CD4-positive, alpha-beta T cell treated with Interleukin-15 for 1 hour (primary cell): ENCODE data around the gene DOCK1.

ENCODE experiments used
- DNase-seq: peaks from one replicate; pipeline ENCODE4 v3.0.0-alpha.2; 2020

Gene DOCK1

DNA sequence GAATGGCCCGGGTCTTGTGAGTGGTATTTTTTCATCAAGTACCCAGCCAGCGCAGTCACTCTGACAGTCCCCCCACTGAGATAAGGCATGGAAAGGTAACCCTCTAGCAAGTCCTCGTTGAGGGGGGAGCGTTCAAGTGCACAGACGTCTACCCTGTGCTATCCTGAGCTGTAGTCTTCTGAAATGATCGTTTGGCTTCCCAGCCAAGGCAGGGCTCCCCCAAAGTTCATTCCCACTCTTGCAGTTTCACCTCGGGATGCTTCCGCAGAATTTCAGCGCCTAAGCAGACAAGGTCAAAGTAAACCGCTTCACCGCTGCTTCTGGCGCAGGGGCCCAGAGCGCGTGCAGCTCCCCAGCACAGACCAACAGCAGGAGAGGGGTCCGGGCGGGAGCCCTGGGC is 289.4 kb downstream of the DOCK1 start:
- DNase-seq = no peak

DNA sequence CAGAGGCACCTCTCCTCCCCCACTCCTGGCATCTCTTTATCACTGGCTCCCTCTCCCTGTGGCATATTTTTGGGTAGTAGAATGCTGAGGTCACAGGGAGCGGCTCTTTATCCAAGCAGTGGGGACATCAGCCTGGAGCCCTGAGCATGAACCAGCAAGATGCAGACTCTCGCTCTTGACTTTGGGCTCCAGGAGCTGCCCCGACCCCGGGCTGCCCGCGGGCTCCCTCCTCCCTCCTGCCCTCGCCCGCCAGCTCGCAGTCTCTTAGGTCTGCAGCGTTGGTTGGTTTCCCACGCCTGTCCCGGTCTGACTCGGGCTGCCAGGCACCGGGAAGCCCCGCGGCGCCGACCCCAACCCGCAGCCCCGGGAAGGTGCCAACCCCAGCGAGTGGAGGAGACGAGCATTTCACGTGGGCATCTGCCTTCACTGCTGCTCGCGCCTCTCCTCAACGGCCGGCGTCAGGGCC is 289.8 kb downstream of the DOCK1 start:
- no peak for DNase-seq

DNA sequence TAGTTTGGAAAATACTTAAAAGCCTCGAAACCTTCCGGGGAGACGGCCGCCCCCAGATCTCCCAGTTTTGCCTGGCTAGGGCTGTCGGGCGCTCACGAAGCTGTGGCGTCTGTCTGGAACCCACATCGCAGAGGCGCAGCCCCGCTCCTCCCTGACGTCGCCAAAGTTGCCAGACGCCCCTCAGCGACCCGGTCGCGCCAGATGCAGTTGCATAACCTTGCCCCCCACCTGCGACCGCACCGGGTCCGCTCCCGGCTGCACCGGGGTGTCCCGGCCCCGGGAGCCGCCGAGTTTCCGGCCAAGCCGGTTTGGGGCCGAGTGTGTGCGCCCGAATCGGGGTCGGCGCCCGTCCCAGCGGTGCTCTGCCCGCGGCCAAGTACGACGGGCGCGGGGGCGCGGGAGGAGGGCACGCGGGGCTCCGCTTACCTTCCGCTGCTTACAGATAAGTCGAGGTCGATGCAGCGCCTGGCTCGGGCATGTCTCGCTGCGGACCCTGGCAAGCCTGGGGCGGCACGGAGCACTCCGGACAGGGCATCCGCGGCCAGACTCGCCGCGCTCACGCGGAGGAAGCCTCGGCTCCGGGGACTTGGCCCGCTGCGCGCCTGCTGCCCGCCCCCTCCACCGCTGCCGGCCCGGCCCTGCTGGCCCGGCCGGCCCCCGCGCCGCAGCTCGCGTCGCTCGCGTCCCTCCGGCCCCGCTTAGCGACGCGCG is 290.5 kb downstream of the DOCK1 start:
- DNase-seq = no peak

DNA sequence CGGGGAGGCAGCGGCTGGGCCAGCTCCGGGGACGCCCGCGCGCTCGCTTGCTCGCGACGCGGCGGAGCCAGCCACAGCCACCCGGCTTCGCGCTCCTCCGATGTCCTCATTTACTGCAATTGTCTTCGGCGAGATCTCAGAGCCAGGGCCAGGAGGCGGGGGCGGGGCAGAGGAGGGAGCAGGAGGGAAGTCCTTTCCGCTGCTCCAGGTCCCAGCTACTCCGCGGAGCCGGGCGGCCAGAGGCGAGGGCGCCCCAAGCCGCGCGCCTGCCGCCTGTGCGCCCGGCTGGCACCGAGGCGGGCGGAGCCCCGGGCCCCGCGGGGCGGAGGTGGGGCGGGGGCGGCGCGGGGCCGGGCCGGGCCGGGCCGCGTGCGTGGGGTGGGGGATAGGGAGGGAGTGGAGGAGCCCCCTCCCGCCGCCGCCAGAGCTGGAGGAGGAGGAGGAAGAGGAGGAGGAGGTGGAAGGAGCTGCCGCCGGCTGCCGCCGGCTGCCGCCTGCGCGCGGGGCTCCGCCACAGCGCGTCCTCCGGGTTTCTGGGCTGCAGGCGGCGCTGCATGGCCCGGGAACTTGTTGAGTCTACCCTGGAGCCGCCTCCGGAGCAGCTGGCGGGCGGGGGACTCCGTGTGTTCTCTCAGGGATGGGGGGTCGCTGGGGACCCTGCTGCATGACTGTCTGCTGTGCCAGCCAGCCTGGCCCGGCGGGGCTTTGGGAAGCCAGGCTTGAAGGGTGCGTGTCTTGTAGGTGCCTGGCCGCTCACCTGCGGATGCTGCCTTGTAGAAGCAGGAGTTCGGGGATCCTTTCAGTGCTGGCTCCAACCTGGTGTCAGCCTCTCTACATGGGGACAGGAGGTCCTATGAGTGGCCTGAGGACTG is 291.3 kb downstream of the DOCK1 start, which contains the start of gene INSYN2A:
Gene INSYN2A (minus strand): TSS at position 310 of the 872 bp plus-strand sequence. CDS start 20,196 bp downstream, outside the sequence.
- no peak for DNase-seq

DNA sequence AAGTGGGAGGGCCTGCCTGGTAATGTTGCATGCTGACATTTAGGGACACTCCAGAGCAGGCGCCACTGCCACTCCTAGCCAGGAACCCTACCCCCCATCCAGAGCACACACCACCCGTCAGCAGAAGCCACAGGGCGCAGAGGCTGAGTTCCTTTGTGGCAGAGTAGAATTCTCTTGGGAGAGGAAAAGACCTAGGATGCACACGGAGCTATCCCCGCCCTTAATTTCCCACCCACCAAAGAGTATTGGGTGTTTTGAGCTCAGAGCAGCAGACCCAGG is 291.9 kb downstream of the DOCK1 start:
- no peak for DNase-seq

DNA sequence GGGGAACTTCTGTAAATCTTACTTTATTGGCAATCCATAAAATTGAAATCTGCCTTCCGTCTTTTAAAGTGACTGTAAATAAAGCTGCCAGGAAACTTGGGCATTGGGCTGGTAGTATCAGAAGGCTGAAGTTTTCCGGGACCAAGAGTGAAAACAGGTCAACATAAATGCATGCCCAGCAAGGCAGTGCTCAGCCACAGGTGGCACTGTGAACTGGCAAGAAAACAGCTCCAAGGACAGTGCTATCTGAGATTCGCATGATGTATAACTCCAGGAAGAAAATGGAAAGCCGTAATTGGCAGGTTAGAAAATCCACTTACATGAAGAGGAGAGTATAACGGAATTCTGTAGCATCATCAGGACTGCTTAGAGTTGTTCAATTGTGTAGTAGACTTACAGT is 293.1 kb downstream of the DOCK1 start:
- DNase-seq = no peak

DNA sequence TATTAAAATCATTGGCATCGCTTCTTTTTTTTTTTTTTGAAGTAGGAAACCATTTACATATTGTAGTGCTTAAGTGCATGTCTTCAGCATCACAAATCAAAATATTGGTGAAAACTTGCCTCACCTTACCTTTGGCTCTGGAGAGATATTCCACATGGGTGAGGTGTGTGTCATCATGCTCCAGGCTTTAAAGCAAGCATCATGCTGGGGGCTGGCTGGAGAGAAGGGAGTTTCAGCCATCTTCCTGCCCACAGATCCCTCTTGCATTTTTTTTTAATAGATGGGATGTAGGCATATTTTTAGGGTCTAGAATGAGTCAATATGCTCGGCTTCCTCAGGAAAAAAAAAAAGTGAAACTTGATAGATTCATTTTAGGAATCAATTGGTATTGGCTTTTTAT is 293.5 kb downstream of the DOCK1 start:
- no peak for DNase-seq

DNA sequence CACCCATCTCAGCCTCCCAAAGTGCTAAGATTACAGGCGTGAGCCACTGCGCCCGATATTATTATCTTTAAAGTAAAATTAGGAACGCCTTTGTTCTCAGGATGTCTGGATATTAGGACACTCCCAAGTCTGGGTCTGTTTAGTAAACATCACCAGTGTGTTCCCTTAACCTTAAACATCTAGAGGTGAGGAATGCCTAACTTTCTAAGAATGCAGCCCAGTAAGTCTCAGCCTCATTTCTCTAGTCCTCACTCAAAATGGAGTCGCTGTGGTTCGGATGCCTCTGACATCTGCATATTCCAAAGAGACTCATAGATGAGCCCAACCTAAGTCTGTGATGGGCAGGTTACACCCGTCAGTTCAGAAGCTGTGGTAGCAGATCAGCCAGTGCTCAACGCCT is 295.4 kb downstream of the DOCK1 start:
- no peak for DNase-seq

DNA sequence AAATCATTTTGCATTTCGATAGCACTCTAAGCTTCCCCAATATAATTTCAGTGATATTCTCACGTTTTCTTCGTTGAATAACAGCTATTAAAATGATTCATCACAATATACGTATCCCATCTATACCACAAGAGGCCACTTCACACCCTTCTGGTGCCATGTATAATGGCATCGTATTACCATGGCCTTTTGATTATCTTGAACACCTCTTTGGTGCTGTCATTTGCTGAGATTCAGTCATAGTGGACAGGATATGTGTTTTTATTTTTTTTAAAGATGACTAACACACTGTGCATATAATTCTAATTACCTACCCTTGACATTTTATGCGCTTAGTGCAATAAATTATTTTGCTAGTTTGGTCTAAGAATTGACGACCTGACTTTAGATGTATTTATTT is 297.8 kb downstream of the DOCK1 start:
- no peak for DNase-seq

DNA sequence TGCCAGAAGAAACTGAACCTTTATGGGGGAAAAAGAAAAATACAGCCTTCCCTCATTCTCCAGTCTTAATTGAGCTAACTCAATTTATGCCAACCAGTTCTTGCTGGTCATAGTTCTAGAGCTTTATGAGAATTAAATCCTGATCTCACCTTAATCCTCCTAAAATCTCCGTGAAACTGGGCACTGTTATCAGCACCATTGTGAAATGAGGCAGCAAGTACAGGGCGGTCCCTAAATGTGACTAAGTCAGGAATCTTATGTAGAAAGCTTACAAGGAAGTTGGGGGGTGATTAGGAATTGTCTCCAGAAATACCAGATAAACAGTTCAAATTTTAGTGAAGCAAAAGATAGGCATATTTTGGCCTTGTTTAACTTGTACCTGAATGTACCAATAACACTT is 301.9 kb downstream of the DOCK1 start:
- DNase-seq = no peak

DNA sequence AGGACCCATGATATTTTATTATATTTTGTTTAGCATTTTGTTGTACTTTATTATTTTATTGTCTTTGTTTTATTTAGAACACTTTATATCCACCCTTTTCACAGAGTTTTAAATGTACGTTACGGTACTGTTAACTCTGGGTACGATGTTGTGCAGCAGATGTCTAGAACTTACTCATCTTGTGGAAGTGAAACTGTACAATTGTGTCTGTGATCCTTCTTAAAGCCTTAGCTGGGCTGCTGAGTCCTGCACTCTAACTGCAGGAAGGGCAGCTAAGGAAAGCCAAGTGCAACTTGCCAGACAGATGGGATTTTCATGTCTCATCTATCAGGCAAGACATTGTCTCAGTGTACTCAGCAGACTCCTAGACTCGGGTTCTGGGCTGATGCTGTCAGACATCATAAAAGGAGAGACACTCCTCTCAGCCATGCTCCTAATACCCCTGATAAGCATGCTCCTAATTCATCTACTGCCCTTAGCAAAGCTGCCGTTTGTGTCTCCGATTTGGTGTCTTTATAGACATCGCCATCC is 305.8 kb downstream of the DOCK1 start:
- DNase-seq = no peak

DNA sequence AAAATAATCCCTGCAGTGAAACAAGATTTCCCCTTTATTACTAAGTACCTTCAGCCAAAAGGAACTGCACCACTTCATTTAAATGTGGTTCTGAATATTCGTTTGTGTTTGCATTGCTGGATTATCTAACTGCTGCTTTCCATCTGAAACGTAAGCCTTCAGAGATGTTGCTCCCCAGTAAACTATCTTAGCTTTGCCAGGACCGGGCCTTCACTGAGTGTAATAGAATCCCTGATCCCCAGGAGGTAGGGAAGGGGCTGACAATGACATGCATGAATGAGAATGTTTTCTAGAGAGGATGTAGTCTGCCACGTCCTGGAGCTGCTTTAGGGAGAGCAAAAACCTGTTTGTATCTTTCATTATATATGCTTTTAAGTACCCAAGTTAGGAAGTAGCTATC is 310.6 kb downstream of the DOCK1 start:
- DNase-seq = no peak

DNA sequence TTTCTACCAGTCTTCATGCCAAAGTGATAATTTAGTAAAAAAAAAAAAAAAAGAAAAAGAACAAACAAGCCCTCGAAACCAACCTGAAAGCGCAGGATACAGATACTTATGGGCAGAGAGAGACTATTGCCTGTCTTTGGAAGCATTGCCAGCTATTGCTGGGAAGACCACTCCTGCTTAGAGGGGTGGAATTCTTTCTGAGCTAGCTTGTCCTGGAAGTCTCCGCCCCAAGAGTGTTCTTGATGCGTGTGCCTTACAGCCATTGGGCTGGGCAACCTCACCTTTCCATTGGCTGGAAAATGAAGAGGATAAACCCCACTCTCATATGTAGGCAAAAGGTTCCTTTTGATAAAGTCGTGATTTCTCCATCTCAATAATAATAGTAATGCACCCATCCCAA is 311.0 kb downstream of the DOCK1 start:
- no peak for DNase-seq

DNA sequence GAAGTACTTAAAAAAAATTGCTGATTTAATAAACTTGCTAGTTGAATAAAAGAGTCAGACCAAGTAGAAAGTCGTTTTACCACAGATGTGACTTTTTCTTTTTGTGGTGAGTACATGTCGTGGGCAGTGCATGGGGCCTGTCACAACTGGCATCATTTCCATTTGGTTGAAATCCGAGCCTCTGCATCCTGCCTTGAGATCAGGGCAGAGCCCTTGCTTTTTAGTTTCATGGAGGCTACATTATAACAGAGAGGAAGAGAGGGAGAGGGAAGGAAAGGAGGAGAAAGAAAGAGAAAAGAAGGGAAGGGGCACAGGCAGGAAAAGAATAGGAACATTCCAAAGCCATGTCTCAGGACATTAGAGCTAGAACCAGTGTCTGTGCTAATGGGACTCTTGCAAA is 311.6 kb downstream of the DOCK1 start:
- DNase-seq = no peak

DNA sequence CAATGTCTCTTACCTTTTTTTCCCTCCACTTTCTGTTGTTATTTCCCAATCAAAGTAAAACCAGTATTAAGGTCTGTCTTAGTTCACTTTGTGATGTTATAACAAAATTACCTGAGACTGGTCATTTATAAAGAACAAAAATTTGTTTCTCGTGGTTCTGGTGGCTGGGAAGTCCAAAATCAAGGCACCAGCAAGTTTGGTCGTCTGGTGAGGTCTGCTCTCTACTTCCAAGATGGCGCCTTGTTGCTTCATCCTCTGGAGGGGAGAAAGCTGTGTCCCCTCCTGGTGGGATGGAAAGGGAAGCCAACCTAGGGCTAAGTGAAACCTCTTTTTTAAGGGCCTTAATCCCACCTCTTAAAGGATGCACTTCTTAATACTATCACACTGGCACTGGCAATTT is 313.4 kb downstream of the DOCK1 start:
- DNase-seq = no peak

DNA sequence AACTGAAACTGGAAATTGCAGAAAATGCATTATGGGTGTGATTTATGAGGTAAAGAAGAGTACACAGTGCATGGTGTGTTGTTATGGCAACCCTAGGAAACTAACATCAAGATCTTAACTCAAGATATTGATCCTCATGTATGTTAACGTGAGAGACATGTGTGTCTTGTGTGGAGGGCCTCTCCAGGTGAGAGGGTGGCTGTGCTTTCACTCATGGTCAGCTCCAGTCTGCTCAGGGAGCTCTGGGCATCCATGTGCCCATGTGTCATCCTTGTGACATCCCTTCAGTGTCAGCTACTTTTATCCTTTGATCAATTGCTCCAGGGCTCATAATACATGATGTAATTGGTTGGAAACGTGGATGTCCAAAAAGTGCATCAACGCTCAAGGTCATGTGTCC is 316.1 kb downstream of the DOCK1 start:
- DNase-seq = no peak

DNA sequence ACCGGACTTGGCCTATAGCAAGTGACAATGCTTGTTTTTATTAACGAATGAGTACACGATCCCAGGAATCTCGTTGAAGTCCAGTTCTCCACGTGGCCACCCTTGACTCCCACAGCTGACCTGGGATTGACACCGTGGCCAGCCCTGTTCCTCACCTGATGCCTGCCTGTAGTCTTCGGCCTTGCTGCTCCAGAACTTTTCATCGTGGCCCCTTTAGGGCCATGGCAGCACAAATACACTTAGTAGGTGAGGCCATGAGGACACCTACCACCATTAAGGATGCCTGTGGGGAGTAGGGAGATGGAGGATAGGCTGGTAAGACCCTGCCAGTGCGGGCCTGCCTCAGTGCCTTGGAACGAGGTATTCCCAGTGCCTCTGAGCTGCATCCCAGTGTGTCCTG is 321.8 kb downstream of the DOCK1 start:
- DNase-seq = no peak

DNA sequence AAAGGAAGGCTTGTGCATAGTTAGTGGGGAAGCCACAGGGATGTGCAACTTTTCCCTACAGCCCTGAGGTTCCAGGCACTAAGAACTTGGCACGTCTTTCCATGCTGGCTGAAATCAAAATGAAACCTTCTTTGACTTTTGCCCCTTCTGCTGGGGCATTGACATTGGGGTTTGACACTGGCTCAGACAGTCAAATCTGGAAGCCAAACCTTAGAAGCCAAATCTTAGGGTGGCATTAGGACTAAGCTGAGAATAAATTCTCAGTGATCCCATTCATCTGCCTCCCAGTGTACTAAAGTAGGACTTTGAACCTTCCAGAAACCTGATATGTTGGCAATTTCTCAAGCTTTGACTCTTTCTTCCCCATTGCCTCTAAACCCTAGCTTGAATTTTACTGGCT is 322.4 kb downstream of the DOCK1 start:
- no peak for DNase-seq

DNA sequence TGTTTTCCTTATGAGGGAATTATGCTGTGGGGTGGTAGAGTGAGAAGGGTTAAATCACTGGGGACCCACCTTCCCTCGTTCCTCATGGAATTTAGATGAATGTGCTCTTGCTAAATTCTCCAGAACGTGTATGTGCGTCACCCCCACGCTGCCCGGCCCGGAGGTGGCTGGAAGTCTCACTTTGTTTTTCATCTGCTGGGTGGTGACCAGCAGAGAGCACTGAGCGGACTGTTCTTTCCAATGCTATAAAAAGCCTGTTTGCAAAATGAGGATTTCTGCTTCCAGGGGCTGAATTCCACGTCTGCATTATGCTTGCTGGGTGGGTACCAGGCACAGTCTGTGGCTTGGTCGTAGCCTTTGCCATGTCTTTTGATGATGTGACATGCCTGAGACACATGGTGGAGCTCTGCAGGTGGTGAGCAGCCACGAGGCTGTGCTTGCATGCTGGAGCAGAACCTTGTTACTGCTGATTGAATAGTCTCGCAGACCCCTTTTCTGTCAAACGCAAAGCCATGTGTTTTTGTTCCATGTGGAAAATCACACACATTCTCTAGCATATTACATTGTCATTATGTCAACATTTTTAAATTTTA is 323.1 kb downstream of the DOCK1 start:
- no peak for DNase-seq

DNA sequence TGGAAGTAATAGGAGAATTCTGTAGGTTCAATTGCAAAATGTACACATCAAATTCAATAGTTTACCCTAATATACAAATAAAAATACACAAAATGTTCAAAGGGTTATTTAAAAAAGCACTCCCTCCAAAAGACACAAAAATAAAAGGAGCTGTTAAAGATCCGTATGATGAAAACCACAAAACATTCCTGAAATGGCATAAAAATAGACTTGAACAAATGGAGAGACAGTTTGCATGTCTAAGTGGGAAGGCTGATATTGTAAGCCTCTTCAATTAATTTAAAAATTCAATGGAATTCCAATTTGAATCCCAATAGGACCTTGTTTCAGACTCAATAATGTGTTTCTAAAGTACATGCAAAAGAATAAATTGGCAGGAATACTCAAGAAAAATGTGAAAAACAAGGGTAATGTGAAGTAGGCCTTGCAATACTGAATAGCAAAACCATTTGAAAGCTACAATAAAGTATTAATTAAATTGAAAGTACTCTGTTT is 329.1 kb downstream of the DOCK1 start:
- no peak for DNase-seq

DNA sequence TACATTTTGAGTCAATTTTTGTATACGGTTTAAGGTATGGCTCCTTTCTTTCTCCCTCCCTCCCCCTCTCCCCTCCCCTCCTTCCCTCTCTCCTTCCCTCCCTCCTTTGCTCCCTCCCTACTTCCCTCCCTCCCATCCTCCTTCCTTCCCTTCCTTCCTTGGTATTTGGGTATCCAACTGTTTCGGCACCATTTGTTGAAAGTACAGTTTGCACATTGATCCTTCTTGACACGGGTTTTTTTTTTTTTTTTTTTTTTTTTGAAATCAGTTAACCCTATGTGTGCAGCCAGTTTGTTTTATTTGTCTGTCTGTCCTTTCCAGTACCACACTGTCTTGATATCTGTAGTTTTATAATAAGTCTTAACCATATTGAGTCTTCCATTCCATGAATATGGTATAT is 331.0 kb downstream of the DOCK1 start:
- DNase-seq = no peak

DNA sequence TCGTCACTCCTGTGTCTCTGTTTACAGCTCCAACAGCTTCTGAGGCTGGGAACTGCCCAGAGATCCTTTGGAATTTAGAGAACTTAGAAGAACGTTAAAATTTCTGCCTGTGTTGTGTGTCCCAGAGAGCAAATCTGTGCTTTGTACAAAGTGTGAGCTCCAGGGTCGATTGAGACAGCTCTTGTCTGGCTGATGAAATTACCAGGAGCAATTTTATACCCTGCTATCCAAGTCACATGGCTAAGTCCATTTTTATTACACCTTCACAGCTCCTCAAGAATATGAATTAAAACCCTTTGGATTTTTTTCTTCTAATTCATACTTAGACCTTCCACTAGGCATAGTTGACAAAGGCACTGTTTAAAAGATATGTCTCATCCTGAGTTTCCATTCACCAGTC is 337.7 kb downstream of the DOCK1 start:
- DNase-seq = no peak

DNA sequence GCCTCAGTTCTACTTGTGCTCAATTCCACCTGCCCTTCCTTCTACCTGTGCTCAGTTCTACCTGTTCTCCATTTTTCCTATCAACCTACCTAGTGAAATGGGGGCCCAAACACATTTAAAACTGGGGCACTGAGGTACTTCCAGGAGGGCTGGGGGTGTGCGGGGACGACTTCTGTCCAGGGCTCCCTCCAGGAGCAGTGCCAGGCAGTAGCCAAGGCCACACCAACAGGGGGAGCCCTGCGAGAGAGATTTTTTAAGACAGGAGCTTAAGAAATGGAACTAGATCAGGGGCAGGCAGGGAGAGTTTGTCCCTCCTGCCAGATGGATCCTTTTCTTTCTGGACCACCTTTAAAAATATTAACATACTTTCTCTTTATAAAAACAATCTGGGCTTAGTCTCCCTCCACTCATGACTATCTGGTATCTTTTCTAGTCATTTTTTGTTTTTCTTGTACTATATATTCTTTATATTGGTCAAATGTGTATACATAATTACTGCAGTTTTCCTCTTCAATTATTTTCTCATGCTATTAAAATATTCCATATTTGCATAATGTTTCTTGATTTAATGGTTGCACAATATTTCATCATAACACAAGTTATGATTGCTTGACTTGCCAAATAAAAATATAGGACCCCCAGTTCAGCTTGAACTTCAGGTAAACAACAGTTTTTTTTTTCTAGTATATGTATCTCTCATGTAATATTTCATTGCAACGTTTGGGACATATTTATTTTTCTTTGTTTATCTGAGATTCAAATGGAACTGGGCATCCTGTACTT is 338.5 kb downstream of the DOCK1 start:
- peak; percentile 23 for DNase-seq
